ENCODE data around the gene PTRHD1. TPM values are rescaled to one million over a fixed set of nuclear protein-coding genes. Genes with fewer than 3 reads are reported as not detected.

The PTRHD1 gene
- total and polyA plus RNA-seq, 2 of the 8 experiments (the other 6 are each of a cell fraction or from before 2014, with no cell fraction given): 46.2 to 91.9 TPM

DNA sequence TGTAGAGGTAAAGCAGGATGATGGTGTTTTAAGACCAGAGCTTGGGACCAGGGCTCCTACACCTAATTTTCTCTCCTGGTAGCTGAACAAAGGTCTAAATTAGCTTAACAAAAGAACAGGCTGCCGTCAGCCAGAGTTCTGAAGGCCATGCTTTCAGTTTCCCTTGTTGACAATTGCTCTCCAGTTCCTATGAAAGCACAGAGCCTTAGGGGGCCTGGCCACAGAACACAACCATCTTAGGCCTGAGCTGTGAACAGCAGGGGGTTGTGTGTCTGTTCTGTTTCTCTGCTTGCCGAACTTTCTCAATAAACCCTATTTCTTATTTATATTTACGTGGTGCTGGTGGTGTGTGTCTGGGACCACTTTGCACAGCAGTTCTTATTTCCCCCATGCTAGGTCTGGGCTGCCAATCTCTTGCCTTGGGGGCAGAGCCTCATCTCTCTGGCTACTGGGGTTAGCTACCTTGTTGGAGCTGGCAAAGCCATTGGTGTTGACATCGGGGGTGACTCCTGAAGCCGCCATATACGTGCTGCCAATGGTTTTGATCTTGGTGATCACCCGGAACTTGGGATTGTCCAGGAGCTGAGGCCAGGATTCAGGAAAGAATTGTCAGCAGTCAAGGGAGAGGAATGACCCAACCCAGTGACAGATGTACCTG lies 29.0 kb upstream of the PTRHD1 start (continued):
- TF ChIP-seq, protein P1, sequence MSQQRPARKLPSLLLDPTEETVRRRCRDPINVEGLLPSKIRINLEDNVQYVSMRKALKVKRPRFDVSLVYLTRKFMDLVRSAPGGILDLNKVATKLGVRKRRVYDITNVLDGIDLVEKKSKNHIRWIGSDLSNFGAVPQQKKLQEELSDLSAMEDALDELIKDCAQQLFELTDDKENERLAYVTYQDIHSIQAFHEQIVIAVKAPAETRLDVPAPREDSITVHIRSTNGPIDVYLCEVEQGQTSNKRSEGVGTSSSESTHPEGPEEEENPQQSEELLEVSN (IDR thresholded peaks at IDR 0.05): peak; percentile 27; the same call in 1 of the 2 replicates
- TF ChIP-seq HDAC6 (IDR thresholded peaks at IDR 0.05; ENCODE audit: low read depth, low read length) (no peak), SP2 (IDR thresholded peaks at IDR 0.05; ENCODE audit: low read length) (no peak), YY1 (IDR thresholded peaks at IDR 0.05; ENCODE audit: low read depth, low read length) (no peak; the same call in 1 of the 2 replicates), TBP (IDR thresholded peaks at IDR 0.05; ENCODE audit: low read depth, low read length) (no peak), FOSL1 (IDR thresholded peaks at IDR 0.05; ENCODE audit: insufficient read depth, low read depth, low read length) (no peak)
- TF ChIP-seq, protein P2, sequence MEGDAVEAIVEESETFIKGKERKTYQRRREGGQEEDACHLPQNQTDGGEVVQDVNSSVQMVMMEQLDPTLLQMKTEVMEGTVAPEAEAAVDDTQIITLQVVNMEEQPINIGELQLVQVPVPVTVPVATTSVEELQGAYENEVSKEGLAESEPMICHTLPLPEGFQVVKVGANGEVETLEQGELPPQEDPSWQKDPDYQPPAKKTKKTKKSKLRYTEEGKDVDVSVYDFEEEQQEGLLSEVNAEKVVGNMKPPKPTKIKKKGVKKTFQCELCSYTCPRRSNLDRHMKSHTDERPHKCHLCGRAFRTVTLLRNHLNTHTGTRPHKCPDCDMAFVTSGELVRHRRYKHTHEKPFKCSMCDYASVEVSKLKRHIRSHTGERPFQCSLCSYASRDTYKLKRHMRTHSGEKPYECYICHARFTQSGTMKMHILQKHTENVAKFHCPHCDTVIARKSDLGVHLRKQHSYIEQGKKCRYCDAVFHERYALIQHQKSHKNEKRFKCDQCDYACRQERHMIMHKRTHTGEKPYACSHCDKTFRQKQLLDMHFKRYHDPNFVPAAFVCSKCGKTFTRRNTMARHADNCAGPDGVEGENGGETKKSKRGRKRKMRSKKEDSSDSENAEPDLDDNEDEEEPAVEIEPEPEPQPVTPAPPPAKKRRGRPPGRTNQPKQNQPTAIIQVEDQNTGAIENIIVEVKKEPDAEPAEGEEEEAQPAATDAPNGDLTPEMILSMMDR (IDR thresholded peaks at IDR 0.05; ENCODE audit: control extremely low read depth in 1 of 3, insufficient read depth in 1 of 3, low read depth in 1 of 3, low read length in 3 of 3): no peak
